Measurements from ENCODE around the gene HIVEP3.

DNA sequence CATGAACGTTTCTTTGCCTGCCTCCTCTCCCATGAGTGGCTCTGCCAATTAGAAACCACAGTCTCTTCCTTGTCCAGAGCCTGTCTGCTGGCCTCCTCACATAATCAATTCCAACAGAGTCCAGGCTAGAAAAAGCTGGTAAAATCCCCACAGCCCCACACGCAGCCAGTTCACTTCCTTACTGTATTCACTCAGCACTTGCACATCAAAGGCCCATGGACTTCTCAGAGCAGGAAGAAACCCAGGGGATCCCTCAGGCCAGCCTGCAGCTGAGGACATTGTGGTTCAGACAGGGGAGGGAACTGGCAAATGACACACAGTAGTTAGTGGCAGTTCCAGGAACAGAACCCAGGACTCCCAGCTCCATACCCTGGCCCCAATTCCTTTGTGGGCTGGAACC lies 262.7 kb downstream of the HIVEP3 start:
- TF ChIP-seq POLR2A (IDR thresholded peaks at IDR 0.05) = no peak
- TF ChIP-seq, protein P1, sequence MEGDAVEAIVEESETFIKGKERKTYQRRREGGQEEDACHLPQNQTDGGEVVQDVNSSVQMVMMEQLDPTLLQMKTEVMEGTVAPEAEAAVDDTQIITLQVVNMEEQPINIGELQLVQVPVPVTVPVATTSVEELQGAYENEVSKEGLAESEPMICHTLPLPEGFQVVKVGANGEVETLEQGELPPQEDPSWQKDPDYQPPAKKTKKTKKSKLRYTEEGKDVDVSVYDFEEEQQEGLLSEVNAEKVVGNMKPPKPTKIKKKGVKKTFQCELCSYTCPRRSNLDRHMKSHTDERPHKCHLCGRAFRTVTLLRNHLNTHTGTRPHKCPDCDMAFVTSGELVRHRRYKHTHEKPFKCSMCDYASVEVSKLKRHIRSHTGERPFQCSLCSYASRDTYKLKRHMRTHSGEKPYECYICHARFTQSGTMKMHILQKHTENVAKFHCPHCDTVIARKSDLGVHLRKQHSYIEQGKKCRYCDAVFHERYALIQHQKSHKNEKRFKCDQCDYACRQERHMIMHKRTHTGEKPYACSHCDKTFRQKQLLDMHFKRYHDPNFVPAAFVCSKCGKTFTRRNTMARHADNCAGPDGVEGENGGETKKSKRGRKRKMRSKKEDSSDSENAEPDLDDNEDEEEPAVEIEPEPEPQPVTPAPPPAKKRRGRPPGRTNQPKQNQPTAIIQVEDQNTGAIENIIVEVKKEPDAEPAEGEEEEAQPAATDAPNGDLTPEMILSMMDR (IDR thresholded peaks at IDR 0.05) = no peak

Measured in body of pancreas (tissue), 4 donors.